WI38 (cell line): ENCODE measurements around the gene SH3RF3.

Experiments used
- H3K4me3 ChIP-seq: 2 replicates; pipeline ENCODE4 v1.5.1; 2011; ENCODE audit warnings: low read depth, mild to moderate bottlenecking, control low read depth, low read length
- CTCF ChIP-seq: IDR thresholded peaks from 2 replicates; pipeline ENCODE4 v1.5.1; 2012; ENCODE audit warnings: low read depth, mild to moderate bottlenecking, control low read depth, low read length

Gene SH3RF3

DNA sequence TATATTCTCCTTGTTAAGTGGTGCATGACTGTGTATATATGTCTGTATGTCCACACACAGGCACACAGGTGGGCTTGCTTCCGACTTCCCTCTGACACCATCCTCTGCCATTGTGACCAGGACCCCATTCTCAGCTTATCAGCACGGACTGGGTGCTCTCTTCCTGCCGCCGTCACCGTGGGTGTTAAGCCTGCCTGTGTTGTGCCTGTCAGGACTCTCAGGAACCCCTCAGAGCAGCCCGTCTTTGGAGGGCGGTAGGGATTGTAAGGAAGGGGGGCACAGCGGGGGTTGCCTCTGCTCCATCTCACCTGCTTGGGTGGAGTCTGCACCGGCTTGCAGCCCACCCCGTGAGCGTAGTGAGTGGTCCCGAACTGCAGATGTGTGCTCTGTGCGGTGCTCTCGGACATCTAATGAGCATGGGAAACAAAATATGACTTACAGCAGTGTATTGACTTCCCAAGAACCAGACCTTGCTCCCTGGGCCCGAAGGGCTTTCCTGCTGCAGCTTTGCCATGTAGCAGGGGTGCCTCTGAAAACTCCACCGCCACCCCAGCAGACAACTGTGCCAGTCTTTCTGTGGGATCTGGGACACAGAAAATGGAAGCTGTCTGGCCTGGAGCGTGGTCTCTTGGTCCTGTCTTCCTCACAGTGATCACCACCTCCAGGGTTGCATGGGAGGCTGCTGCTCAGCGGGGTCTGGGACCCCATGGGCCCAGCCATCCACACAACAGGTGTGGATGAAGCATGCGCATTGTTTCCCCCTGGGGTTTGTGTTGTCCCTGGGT lies 58.9 kb downstream of the SH3RF3 start:
- TF ChIP-seq CTCF = no peak

DNA sequence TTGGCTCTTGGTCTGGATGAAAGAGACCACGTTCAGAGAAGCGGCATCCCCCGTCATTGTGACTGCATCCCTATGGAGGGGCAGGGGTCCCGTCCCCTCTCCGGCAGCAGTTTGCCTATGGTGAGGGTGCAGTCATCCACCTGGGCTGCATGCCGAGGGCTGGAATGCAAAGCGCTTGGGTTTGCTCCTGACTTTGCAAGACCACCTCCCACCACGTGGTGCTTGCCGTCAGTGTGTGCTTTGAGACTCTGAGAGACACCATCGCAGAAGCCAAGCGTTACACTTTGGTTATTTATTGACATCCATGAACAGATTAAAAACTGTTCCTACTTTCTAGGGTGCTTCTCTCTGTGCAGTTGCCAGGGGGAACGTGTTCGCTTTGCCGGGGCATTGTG lies 59.5 kb downstream of the SH3RF3 start:
- TF ChIP-seq CTCF = no peak
- no peak overlapping the region for H3K4me3 ChIP-seq

More for the DNA sequence above, 58.9 kb downstream of the SH3RF3 start:
- no peak overlapping the region for H3K4me3 ChIP-seq

GRCh38 chr2:109188898-109189297 lies 59.9 kb downstream of the SH3RF3 start:
- TF ChIP-seq CTCF = no peak
- H3K4me3 ChIP-seq = no peak overlapping the region

DNA sequence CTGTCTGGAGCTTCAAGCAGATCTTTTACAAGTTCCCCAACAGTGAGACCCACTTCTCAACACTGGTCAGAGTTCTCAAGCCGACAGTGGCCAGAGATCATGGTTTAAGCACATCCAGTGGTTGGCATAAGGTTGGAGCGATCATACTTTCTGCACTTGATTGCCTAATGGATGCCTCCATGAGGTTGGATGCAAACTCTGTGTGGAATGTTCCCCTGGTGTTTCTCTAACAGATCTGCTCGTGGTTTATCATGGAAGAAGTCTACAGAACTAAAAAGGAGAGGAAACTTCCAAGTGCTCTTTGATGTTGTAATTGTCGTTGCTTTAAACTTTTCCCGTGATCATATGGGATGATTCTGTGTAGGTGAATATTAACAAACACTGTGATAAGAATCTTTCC lies 60.7 kb downstream of the SH3RF3 start:
- H3K4me3 ChIP-seq = no peak overlapping the region
- TF ChIP-seq CTCF = no peak

DNA sequence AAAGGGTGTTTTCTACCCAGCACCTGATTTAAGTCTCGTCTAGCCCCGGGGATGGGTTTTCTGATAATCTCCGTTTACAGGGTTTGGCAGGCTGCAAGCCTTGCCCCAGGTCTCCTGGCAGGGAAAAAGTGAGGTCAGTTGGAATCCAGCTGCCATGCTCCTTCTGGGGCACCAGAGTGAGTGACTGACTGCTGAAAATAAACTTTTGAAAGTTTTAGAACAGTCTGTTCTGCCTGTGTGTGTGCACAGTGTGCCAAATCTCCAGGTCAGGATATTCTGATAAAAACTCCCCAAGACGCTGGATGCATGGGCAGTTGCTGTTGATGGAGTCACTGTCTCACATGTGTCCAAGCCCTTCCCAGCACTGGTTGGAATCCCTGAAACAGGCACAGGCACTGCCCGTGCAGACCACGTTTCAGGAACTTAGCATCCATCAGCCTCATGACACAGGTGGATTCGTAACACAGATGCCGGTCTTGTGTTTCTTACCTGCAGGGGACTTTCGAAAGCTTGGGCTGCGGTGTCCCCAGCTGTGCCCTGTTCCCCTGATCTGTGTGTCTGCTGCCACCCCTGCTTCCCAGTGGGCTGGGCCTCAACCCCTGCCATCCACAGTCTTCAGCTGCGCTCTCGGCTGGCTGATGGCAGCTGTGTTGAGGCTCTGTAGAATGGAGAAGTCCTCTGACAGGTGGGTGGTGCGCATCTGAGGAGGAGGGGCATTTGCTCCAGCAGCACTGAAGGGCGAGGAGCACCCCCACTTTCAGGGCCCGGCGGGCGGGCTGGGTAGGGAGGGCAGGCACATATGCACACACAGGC lies 65.0 kb downstream of the SH3RF3 start:
- no peak overlapping the region for H3K4me3 ChIP-seq
- no peak for TF ChIP-seq CTCF

GRCh38 chr2:109194620-109194937 lies 65.6 kb downstream of the SH3RF3 start:
- H3K4me3 ChIP-seq = no peak overlapping the region
- TF ChIP-seq CTCF = no peak
